GM12878 (cell line): ENCODE measurements around the gene PHF20. TPM values are rescaled to one million over a fixed set of nuclear protein-coding genes. Genes with fewer than 3 reads are reported as not detected.
A peak's percentile ranks its signal among the peaks of the same experiment; 100 is the strongest.

Experiments
- ATF7 ChIP-seq: fragments of 450-650 bp; IDR thresholded peaks from 2 replicates; pipeline ENCODE4 v1.6.1; 2016; ENCODE audit warnings: low read depth, mild to moderate bottlenecking
- BACH1 ChIP-seq: fragments of 450-650 bp; IDR thresholded peaks from 2 replicates; pipeline ENCODE4 v1.6.1; 2017; ENCODE audit warnings: mild to moderate bottlenecking, borderline replicate concordance
- BMI1 ChIP-seq: fragments of 450-650 bp; IDR thresholded peaks from 2 replicates; pipeline ENCODE4 v1.6.1; 2016; ENCODE audit warnings: mild to moderate bottlenecking, moderate library complexity, borderline replicate concordance
- BRCA1 ChIP-seq: IDR thresholded peaks from 2 replicates; pipeline ENCODE4 v1.6.1; 2011; ENCODE audit warnings: low read depth, low read length, improper control_type of control experiment
- CBX3 ChIP-seq: fragments of 200-600 bp; sonication (generic); IDR thresholded peaks from 2 replicates; pipeline ENCODE4 v1.6.1; 2016; ENCODE audit warnings: low read depth, borderline replicate concordance
- EP300 ChIP-seq, 2 experiments: fragments of 150-350 bp in 1 of 2; IDR thresholded peaks; 2 replicates each; pipeline ENCODE4 v1.6.1; 2011 to 2012; ENCODE audit warnings: low read depth in 2 of 2, low read length in 2 of 2, borderline replicate concordance in 1 of 2, improper control_type of control experiment in 1 of 2, inconsistent platforms in 1 of 2; ENCODE audit not compliant: control insufficient read depth in 1 of 2
- ESRRA ChIP-seq: IDR thresholded peaks from 2 replicates; pipeline ENCODE4 v1.6.1; 2012; ENCODE audit warnings: mild to moderate bottlenecking, low read length, improper control_type of control experiment
- FOS ChIP-seq: IDR thresholded peaks from 3 replicates; pipeline ENCODE4 v1.6.1; 2011; ENCODE audit warnings: borderline replicate concordance; ENCODE audit not compliant: insufficient read length; ENCODE audit errors: extremely low read depth
- HDAC2 ChIP-seq: fragments of 200-600 bp; sonication (generic); IDR thresholded peaks from 2 replicates; pipeline ENCODE4 v1.6.1; 2017
- IRF4 ChIP-seq: IDR thresholded peaks from 2 replicates; pipeline ENCODE4 v1.6.1; 2011; ENCODE audit warnings: low read depth, low read length
- MEF2B ChIP-seq: fragments of 450-650 bp; IDR thresholded peaks from 2 replicates; pipeline ENCODE4 v1.6.1; 2018; ENCODE audit warnings: mild to moderate bottlenecking, moderate library complexity; ENCODE audit not compliant: partially characterized antibody, poor library complexity, severe bottlenecking
- RUNX3 ChIP-seq: IDR thresholded peaks from 2 replicates; pipeline ENCODE4 v1.6.1; 2012; ENCODE audit warnings: low read length, inconsistent platforms
- STAT1 ChIP-seq: fragments of 450-650 bp; conservative IDR thresholded peaks from 2 replicates; pipeline ENCODE4 v1.6.1; 2014; ENCODE audit warnings: antibody characterized with exemption, mild to moderate bottlenecking
- STAT3 ChIP-seq: IDR thresholded peaks from 2 replicates; pipeline ENCODE4 v1.6.1; 2011; ENCODE audit warnings: low read depth, low read length, improper control_type of control experiment
- TARDBP ChIP-seq: IDR thresholded peaks from 2 replicates; pipeline ENCODE4 v1.6.1; 2016; ENCODE audit warnings: borderline replicate concordance
- TCF12 ChIP-seq: IDR thresholded peaks from 2 replicates; pipeline ENCODE4 v1.6.1; 2011; ENCODE audit warnings: low read depth, mild to moderate bottlenecking, low read length
- TCF3 ChIP-seq: IDR thresholded peaks from 2 replicates; pipeline ENCODE4 v1.6.1; 2012; ENCODE audit warnings: low read depth, mild to moderate bottlenecking, low read length, borderline replicate concordance; ENCODE audit not compliant: insufficient read depth
- WRNIP1 ChIP-seq: IDR thresholded peaks from 2 replicates; pipeline ENCODE4 v1.6.1; 2011; ENCODE audit warnings: low read depth, low read length, improper control_type of control experiment, borderline replicate concordance
- YBX1 ChIP-seq: fragments of 450-650 bp; IDR thresholded peaks from 2 replicates; pipeline ENCODE4 v1.6.1; 2016; ENCODE audit warnings: antibody characterized with exemption
- ZNF24 ChIP-seq: fragments of 450-650 bp; IDR thresholded peaks from 2 replicates; pipeline ENCODE4 v1.6.1; 2017; ENCODE audit warnings: antibody characterized with exemption, mild to moderate bottlenecking
- ZZZ3 ChIP-seq: IDR thresholded peaks from 2 replicates; pipeline ENCODE4 v1.6.1; 2011; ENCODE audit warnings: low read depth; ENCODE audit not compliant: control insufficient read depth, insufficient read length
- polyA plus RNA-seq, 11 experiments: library from polyadenylated mRNA; depleted of rRNA in 4 of 11; unstranded in 6 of 11; stranded (reverse) in 5 of 11; fragments of >200 nt; fragmentation: Nextera tagmentation in 4 of 11; fragmentation: Illumina TruSeq in 1 of 11; extraction: Ambion mirVana in 4 of 11; extraction: Trizol in 1 of 11; gene quantifications; 1 replicate in 1 of 11; 2 replicates in 10 of 11; pipeline versions ENCODE4 v1.2.1 to v1.2.3, GENCODE V29; 2011 to 2016; ENCODE audit warnings: inconsistent platforms in 2 of 11, missing spikeins in 2 of 11, low read depth in 1 of 11
- total RNA-seq, 4 experiments: library from RNA; depleted of rRNA in 3 of 4; stranded (reverse); fragments of >200 nt in 3 of 4; fragmentation: Illumina TruSeq in 1 of 4; extraction: Trizol in 1 of 4; gene quantifications; 2 replicates each; pipeline versions ENCODE4 v1.2.1 to v1.2.3, GENCODE V29; 2013 to 2021
- TF ChIP-seq, protein P1 (sequence below): fragments of 450-650 bp; IDR thresholded peaks from 2 replicates; pipeline ENCODE4 v1.6.1; 2016; ENCODE audit warnings: mild to moderate bottlenecking, moderate library complexity, borderline replicate concordance
- TF ChIP-seq, protein P2 (sequence below): fragments of 450-650 bp; IDR thresholded peaks from 2 replicates; pipeline ENCODE4 v1.6.1; 2018; ENCODE audit warnings: borderline replicate concordance, mild to moderate bottlenecking; ENCODE audit not compliant: partially characterized antibody
- TF ChIP-seq, protein P3 (sequence below): IDR thresholded peaks from 2 replicates; pipeline ENCODE4 v1.6.1; 2012; ENCODE audit warnings: low read length, inconsistent platforms

PHF20 gene
- total and polyA plus RNA-seq, 10 of the 15 experiments (the other 5 are each of a cell fraction or from before 2014, with no cell fraction given): 31.6 to 91.2 (median 46.8) TPM

DNA sequence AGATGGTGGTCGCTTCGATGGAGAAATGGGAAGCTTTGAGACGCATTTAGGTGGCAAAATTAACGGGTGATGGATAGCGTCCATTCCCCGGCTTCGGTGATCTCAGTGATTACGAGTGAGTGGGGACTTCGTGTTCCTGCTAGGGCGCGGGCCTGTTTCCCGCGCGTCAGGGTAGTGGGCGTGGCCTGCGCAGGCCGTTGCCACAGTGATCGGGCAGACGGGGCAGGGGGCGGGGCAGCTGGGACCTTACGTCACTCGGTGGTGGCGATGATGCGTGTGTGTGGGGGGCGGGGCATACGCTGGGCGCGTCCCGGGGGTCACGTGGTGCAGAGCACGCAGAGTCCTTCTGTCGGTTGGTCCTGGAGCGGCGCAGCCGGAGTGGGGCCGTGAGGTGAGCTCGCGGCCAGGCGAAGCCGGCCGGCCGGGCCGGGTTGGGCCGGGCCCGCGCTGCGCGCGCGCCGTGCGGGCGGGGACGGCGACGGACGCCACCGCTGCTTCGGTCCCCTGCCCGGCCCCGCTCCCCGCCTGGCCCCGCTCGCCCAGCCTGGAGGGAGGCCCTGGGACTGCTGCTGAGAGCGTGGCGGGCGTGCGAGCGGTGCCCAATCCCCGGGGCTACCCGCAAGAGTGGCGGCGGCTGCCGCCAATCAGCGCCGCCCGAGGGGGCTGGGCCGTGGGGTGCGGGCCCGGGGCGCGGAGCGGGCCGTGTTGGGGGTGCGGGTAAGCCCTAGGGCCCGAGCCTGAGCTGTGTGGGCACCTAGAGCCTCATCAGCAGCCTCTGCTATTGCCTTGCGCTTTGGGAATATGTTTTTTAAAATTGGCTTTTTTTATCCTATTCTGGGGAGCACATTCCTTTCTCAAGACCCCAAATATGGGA lies at the start of gene PHF20 (continued):
- TF ChIP-seq, protein P1, sequence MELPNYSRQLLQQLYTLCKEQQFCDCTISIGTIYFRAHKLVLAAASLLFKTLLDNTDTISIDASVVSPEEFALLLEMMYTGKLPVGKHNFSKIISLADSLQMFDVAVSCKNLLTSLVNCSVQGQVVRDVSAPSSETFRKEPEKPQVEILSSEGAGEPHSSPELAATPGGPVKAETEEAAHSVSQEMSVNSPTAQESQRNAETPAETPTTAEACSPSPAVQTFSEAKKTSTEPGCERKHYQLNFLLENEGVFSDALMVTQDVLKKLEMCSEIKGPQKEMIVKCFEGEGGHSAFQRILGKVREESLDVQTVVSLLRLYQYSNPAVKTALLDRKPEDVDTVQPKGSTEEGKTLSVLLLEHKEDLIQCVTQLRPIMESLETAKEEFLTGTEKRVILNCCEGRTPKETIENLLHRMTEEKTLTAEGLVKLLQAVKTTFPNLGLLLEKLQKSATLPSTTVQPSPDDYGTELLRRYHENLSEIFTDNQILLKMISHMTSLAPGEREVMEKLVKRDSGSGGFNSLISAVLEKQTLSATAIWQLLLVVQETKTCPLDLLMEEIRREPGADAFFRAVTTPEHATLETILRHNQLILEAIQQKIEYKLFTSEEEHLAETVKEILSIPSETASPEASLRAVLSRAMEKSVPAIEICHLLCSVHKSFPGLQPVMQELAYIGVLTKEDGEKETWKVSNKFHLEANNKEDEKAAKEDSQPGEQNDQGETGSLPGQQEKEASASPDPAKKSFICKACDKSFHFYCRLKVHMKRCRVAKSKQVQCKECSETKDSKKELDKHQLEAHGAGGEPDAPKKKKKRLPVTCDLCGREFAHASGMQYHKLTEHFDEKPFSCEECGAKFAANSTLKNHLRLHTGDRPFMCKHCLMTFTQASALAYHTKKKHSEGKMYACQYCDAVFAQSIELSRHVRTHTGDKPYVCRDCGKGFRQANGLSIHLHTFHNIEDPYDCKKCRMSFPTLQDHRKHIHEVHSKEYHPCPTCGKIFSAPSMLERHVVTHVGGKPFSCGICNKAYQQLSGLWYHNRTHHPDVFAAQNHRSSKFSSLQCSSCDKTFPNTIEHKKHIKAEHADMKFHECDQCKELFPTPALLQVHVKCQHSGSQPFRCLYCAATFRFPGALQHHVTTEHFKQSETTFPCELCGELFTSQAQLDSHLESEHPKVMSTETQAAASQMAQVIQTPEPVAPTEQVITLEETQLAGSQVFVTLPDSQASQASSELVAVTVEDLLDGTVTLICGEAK: no peak
- TF ChIP-seq WRNIP1 (no peak), YBX1 (no peak), RUNX3 (peak; percentile 45), HDAC2 (no peak), STAT3 (no peak), MEF2B (no peak), TCF3 (0 out of 2 replicates have a peak, but pooled peaks have one; percentile 14), BMI1 (peak; percentile 73; the same call in 1 of the 2 replicates), ZZZ3 (no peak), ZNF24 (no peak), BRCA1 (no peak), TCF12 (no peak), CBX3 (no peak), IRF4 (no peak), ATF7 (peak; percentile 78), FOS (peak; percentile 50), BACH1 (peak; percentile 75), ESRRA (no peak), EP300 (IDR thresholded peaks at IDR 0.05; ENCODE audit: borderline replicate concordance in 1 of 2, control insufficient read depth in 1 of 2, low read depth in 2 of 2, low read length in 2 of 2) (peak; percentile 16 to 24; a peak in 1 of 4 replicates), TARDBP (no peak), STAT1 (no peak)
- TF ChIP-seq, protein P2, sequence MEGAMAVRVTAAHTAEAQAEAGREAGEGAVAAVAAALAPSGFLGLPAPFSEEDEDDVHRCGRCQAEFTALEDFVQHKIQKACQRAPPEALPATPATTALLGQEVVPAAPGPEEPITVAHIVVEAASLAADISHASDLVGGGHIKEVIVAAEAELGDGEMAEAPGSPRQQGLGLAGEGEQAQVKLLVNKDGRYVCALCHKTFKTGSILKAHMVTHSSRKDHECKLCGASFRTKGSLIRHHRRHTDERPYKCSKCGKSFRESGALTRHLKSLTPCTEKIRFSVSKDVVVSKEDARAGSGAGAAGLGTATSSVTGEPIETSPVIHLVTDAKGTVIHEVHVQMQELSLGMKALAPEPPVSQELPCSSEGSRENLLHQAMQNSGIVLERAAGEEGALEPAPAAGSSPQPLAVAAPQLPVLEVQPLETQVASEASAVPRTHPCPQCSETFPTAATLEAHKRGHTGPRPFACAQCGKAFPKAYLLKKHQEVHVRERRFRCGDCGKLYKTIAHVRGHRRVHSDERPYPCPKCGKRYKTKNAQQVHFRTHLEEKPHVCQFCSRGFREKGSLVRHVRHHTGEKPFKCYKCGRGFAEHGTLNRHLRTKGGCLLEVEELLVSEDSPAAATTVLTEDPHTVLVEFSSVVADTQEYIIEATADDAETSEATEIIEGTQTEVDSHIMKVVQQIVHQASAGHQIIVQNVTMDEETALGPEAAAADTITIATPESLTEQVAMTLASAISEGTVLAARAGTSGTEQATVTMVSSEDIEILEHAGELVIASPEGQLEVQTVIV: peak; percentile 23
- TF ChIP-seq, protein P3, sequence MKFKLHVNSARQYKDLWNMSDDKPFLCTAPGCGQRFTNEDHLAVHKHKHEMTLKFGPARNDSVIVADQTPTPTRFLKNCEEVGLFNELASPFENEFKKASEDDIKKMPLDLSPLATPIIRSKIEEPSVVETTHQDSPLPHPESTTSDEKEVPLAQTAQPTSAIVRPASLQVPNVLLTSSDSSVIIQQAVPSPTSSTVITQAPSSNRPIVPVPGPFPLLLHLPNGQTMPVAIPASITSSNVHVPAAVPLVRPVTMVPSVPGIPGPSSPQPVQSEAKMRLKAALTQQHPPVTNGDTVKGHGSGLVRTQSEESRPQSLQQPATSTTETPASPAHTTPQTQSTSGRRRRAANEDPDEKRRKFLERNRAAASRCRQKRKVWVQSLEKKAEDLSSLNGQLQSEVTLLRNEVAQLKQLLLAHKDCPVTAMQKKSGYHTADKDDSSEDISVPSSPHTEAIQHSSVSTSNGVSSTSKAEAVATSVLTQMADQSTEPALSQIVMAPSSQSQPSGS: no peak
